ENCODE data around the gene PSMB8. TPM values are rescaled to one million over a fixed set of nuclear protein-coding genes. Genes with fewer than 3 reads are reported as not detected.

PSMB8 gene
- total and polyA plus RNA-seq, 2 of the 8 experiments (the other 6 are each of a cell fraction or from before 2014, with no cell fraction given) = 18.4 to 43.0 TPM

- no peak overlapping the region for H2BK12ac ChIP-seq (ENCODE audit: low read depth, low read length)
- no peak overlapping the region for H3K56ac ChIP-seq (replicated peaks; ENCODE audit: insufficient read length, low read depth, low read length)
- CTCF ChIA-PET (ENCODE audit: partially characterized antibody) = interaction anchor here (0.6 to 3.1 kb wide), 28 partner anchors 8 to 682 kb away, joined by 3 to 23 read pairs (median 5); partner anchors contain the start of genes HLA-DMA and TAP2
- TF ChIP-seq SIRT6 (IDR thresholded peaks at IDR 0.05; ENCODE audit: low read length) (no peak), KDM4A (IDR thresholded peaks at IDR 0.05; ENCODE audit: low read depth, low read length, severe bottlenecking) (no peak), TAF1 (IDR thresholded peaks at IDR 0.05; ENCODE audit: low read depth, low read length) (no peak), SP1 (IDR thresholded peaks at IDR 0.05; ENCODE audit: low read depth, low read length) (no peak), SAP30 (IDR thresholded peaks at IDR 0.05; ENCODE audit: insufficient read depth, insufficient replicate concordance, low read length) (no peak), TBP (IDR thresholded peaks at IDR 0.05; ENCODE audit: low read depth, low read length) (no peak), GTF2F1 (IDR thresholded peaks at IDR 0.05; ENCODE audit: borderline replicate concordance, low read depth, low read length) (no peak), KDM5A (IDR thresholded peaks at IDR 0.05; ENCODE audit: low read length) (no peak), RXRA (IDR thresholded peaks at IDR 0.05; ENCODE audit: insufficient read depth, low read depth, low read length) (no peak), FOSL1 (IDR thresholded peaks at IDR 0.05; ENCODE audit: insufficient read depth, low read depth, low read length) (no peak), CHD2 (IDR thresholded peaks at IDR 0.05; ENCODE audit: low read length) (no peak), E2F6 (IDR thresholded peaks at IDR 0.05) (no peak), RFX5 (IDR thresholded peaks at IDR 0.05; ENCODE audit: borderline replicate concordance, low read depth, low read length) (no peak)
These were observed 43.0 kb upstream of the PSMB8 start for GRCh38 chr6:32886681-32887383.

More at GRCh38 chr6:32886681-32887383, 43.0 kb upstream of the PSMB8 start:
- Histone ChIP-seq H3K36me3 (ENCODE audit: control insufficient read depth in 2 of 4, insufficient read depth in 4 of 4, low read length in 3 of 4) (no peaks in the 10 kb centered on the region), H3K79me2 (ENCODE audit: control insufficient read depth in 1 of 2, insufficient read depth in 2 of 2, low read length in 2 of 2) (no peaks in the 10 kb centered on the region), H3K9ac (replicated peaks in 1 of 4; ENCODE audit: extremely low read depth in 1 of 4, low read depth in 3 of 4, low read length in 3 of 4) (no peak overlapping the region), H4K20me1 (replicated peaks in 1 of 2; ENCODE audit: control insufficient read depth in 1 of 2, insufficient read depth in 2 of 2, low read length in 2 of 2) (peaks cover 0 to 2% of the 10 kb centered on the region in 2 experiments), H3K27ac (ENCODE audit: low read depth, low read length) (no peak overlapping the region), H3K4me1 (replicated peaks in 1 of 4; ENCODE audit: control insufficient read depth in 3 of 4, insufficient read depth in 4 of 4, low read length in 3 of 4) (no peaks in the 10 kb centered on the region), H2BK120ac (replicated peaks; ENCODE audit: low read depth, low read length) (no peak overlapping the region), H2AFZ (ENCODE audit: low read length) (no peak overlapping the region), H2AK5ac (ENCODE audit: low read depth, low read length) (no peak overlapping the region), H2BK20ac (ENCODE audit: low read length) (no peak overlapping the region), H3K4ac (replicated peaks; ENCODE audit: insufficient read length, low read depth, low read length) (no peak overlapping the region), H3K4me3 (ENCODE audit: extremely low read depth in 1 of 4, insufficient read depth in 2 of 4, low read depth in 3 of 4, low read length in 4 of 4) (no peak overlapping the region), H4K5ac (ENCODE audit: insufficient read length, low read depth, low read length) (no peak overlapping the region), H4K8ac (ENCODE audit: extremely low read depth, insufficient read depth, low read length) (no peak overlapping the region), H3K9me3 (ENCODE audit: insufficient read depth in 2 of 2, low read depth in 1 of 2, low read length in 1 of 2) (no peaks in the 10 kb centered on the region), H3K27me3 (replicated peaks in 1 of 4; ENCODE audit: control insufficient read depth in 3 of 4, extremely low read depth in 1 of 4, insufficient read depth in 3 of 4, low read length in 3 of 4) (no peaks in the 10 kb centered on the region), H3K79me1 (ENCODE audit: low read depth, low read length) (no peaks in the 10 kb centered on the region), H2BK5ac (ENCODE audit: low read depth, low read length) (no peak overlapping the region), H4K91ac (replicated peaks; ENCODE audit: insufficient read length, low read length) (no peak overlapping the region), H3K4me2 (ENCODE audit: insufficient read depth in 1 of 2, low read depth in 2 of 2, low read length in 2 of 2) (no peak overlapping the region), H3K23ac (ENCODE audit: insufficient read length) (no peak overlapping the region), H3K18ac (ENCODE audit: extremely low read depth, low read length) (no peak overlapping the region), H3K14ac (ENCODE audit: insufficient read length) (no peak overlapping the region), H2BK15ac (ENCODE audit: low read length) (no peak overlapping the region), H3K23me2 (ENCODE audit: low read depth, low read length) (no peaks in the 10 kb centered on the region)
- DNase-seq (ENCODE audit: low read depth in 1 of 2, low spot score in 2 of 2) (no peak), FAIRE-seq (no peak)
- POLR2A ChIA-PET (ENCODE audit: partially characterized antibody) = interaction anchor here (1.0 kb wide), 1 partner anchor 81 kb away, joined by 3 read pairs; no protein-coding TSS in a partner anchor
- 75% methylated on average over 3 of the region's 3 CpGs; no CpG with 5 or more reads in 1 of the 2 experiments for WGBS, 2 experiments (ENCODE audit: extremely low coverage in 1 of 2, insufficient coverage in 1 of 2, insufficient read length in 1 of 2, insufficient replicate concordance in 2 of 2, low coverage in 1 of 2, low lambda C conversion rate in 2 of 2, missing lambda C conversion rate in 1 of 2)
